Left lung (tissue), 10 donors: ENCODE measurements around the gene TSC22D3. TPM values are rescaled to one million over a fixed set of nuclear protein-coding genes. Genes with fewer than 3 reads are reported as not detected.
"Not testable (repeated sequence)": the region's sequence is repeated elsewhere in the genome, so short reads cannot be mapped to it uniquely, and the experiment has no call there.

ENCODE experiments used
- ATAC-seq: fragments of 200-7000 bp; cut with Tn5 transposase; one replicate; pipeline ENCODE4 v1.9.1; 2020; ENCODE audit warnings: moderate library complexity
- DNase-seq, 4 donors: peaks; one replicate each; pipeline ENCODE4 v3.0.0-alpha.2; 2013 to 2020
- H3K27ac ChIP-seq, 2 donors: fragments of 200-600 bp; sonication (generic) in 1 of 2; one replicate each; pipeline versions ENCODE4 v1.5.0 to v1.8.0; 2020 to 2021
- H3K27me3 ChIP-seq, 2 donors: fragments of 200-600 bp; sonication (generic) in 1 of 2; one replicate each; pipeline versions ENCODE4 v1.5.0 to v1.8.0; 2020 to 2021
- H3K36me3 ChIP-seq, 2 donors: fragments of 200-600 bp; sonication (generic) in 1 of 2; one replicate each; pipeline versions ENCODE4 v1.5.0 to v1.8.0; 2020 to 2021
- H3K4me1 ChIP-seq, 2 donors: fragments of 200-600 bp; one replicate each; pipeline ENCODE4 v1.8.0; 2021
- H3K4me3 ChIP-seq, 2 donors: fragments of 200-600 bp; sonication (generic) in 1 of 2; one replicate each; pipeline versions ENCODE4 v1.5.0 to v1.8.0; 2020 to 2021; ENCODE audit warnings: mild to moderate bottlenecking in 1 of 2
- H3K9me3 ChIP-seq, 2 donors: fragments of 200-600 bp; sonication (generic) in 1 of 2; one replicate each; pipeline versions ENCODE4 v1.5.0 to v1.8.0; 2020 to 2021
- intact Hi-C, 2 donors: fragments of 100-400 bp; cut with DNase I; formaldehyde crosslinking; loops; one replicate each; pipeline versions ENCODE4 v1.11.2 to v1.14.2; 2022
- polyA plus RNA-seq, 6 donors: library from polyadenylated mRNA; unstranded; fragments of 120-200 nt; gene quantifications; one replicate each; pipeline ENCODE4 v1.2.1, GENCODE V29; 2013; ENCODE audit not compliant: insufficient read length in 6 of 6
- total RNA-seq, 2 donors: library from RNA; stranded (reverse); fragmentation: NEBNext Ultra II Directional; extraction: Animal tissue kit (Norgen Biotek cat#: 25700); gene quantifications; one replicate each; pipeline ENCODE4 v1.2.1, GENCODE V29; 2021
- TF ChIP-seq, protein P1 (sequence below), 2 donors: fragments of 200-600 bp; sonication (generic) in 1 of 2; IDR thresholded peaks; one replicate each; pipeline versions ENCODE4 v1.5.0 to v1.8.0; 2021; ENCODE audit warnings: antibody characterized with exemption in 2 of 2
- donor health status: DM: no; HTN: yes; CAD: no.
- donor health status: DM: no; HTN: no; CAD: no.

TSC22D3 gene
- total and polyA plus RNA-seq, 8 donors, result 119 to 156 (median 126) TPM

DNA sequence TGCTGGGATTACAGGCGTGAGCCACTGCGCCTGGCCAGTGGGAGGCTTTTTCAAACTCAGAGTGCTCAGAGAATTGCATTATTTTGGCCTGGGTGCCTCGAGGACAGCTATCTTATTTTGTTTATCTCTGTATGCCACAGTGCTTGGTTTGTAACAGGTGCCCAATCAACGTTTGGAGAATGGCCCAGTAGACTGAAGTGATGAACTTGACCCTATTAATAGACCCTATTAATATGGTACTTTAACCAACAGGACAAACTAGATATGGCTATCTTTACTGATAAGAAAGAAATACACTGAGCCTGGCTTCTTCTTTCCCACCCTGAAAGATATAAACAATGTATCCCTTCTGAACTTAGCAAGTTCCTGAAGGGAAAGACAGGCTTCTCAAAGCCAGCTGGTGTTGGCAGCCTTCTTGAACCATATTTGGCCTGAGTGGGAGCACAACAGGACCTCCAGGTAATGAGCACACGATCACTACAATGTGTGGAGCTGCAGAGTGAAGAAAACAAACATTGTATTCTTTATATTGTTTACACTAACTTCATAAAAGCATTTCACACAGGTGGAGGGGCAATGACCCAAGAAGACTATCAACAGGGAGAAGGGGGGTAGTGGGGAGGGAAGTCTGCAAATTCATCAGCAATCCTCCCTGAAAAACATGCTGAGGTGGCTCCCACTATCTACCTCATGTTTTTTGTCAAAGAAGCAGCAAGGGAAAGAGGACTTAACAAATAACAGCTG lies 105.5 kb downstream of the TSC22D3 start:
- Histone ChIP-seq H3K4me1 (peaks cover 20 to 24% of the 10 kb centered on the region in 2 donors), H3K36me3 (no peaks in the 10 kb centered on the region), H3K27ac (no peak overlapping the region), H3K4me3 (no peak overlapping the region), H3K9me3 (no peaks in the 10 kb centered on the region), H3K27me3 (peaks cover 0 to 3% of the 10 kb centered on the region in 2 donors)
- DNase-seq (no peak), ATAC-seq (no peak)
- TF ChIP-seq, protein P1, sequence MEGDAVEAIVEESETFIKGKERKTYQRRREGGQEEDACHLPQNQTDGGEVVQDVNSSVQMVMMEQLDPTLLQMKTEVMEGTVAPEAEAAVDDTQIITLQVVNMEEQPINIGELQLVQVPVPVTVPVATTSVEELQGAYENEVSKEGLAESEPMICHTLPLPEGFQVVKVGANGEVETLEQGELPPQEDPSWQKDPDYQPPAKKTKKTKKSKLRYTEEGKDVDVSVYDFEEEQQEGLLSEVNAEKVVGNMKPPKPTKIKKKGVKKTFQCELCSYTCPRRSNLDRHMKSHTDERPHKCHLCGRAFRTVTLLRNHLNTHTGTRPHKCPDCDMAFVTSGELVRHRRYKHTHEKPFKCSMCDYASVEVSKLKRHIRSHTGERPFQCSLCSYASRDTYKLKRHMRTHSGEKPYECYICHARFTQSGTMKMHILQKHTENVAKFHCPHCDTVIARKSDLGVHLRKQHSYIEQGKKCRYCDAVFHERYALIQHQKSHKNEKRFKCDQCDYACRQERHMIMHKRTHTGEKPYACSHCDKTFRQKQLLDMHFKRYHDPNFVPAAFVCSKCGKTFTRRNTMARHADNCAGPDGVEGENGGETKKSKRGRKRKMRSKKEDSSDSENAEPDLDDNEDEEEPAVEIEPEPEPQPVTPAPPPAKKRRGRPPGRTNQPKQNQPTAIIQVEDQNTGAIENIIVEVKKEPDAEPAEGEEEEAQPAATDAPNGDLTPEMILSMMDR (IDR thresholded peaks at IDR 0.05), result no peak
- intact Hi-C loops, result no loop called here

DNA sequence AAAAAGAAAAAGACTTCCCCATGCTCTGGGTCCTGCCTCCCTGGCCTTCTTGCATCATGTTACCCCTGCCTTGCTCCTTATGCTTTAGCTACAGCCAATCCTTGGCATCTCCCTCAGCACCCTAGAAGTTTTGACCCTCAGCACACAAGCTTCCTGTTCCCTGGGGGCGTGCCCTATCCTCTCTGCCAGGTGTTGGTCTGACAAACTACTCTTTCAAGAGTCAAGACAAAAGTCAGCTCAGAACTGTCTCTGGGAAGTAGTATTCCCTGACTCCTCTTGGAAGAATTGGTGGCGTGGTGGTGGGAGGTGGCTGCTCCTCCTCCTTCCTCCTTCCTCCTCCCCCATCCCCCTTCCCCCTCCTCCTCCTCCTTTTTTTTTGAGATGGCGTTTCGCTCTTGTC lies 106.3 kb downstream of the TSC22D3 start:
- TF ChIP-seq, protein P1 (IDR thresholded peaks at IDR 0.05), result no peak
- Histone ChIP-seq H3K36me3 (no peaks in the 10 kb centered on the region), H3K27me3 (peaks cover 0 to 3% of the 10 kb centered on the region in 2 donors), H3K4me1 (peaks cover 12 to 17% of the 10 kb centered on the region in 2 donors), H3K4me3 (no peak overlapping the region), H3K9me3 (no peaks in the 10 kb centered on the region), H3K27ac (no peak overlapping the region)
- intact Hi-C loops, result no loop called here
- no peak for ATAC-seq
- DNase-seq, result no peak

DNA sequence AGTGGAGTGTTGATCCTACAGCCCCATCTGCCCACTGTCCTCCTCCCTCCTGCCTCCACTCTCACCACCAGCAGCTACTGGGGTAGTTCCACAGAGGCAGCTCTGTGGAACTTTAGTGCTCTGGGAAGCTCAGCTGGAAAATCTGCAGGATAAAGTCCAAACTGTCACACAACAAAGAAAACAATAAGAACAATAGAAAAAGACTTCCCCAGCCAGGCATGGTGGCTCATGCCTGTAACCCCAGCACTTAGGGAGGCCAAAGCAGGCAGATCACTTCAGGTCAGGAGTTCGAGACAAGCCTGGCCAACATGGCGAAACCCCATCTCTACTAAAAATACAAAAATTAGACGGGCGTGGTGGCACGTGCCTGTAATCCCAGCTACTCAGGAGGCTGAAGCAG lies 106.9 kb downstream of the TSC22D3 start:
- DNase-seq, H3K4me3 ChIP-seq, H3K27ac ChIP-seq, H3K9me3 ChIP-seq, ATAC-seq, H3K36me3 ChIP-seq, H3K27me3 ChIP-seq, intact Hi-C loops: not testable (repeated sequence)
- H3K4me1 ChIP-seq, result peaks cover 9 to 13% of the 10 kb centered on the region in 2 donors

DNA sequence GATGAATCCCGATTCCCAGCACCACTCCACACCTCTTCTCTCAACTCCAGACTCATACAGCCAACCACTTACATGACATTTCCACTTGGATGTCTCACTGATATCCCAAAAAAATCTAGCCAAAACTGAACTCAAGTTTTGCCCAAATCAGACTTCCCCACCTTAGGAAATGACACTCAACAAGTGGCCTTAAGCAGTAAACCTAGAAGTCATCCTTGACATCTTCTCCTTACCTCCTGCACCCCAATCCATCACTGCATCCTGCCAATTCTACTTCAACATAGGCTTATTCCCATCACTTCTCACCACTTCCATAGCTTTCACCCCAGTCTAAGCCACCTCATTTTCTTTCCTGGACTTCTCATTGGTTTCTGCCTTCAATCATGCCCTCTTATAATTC lies 108.2 kb downstream of the TSC22D3 start:
- intact Hi-C loops, result no loop called here

DNA sequence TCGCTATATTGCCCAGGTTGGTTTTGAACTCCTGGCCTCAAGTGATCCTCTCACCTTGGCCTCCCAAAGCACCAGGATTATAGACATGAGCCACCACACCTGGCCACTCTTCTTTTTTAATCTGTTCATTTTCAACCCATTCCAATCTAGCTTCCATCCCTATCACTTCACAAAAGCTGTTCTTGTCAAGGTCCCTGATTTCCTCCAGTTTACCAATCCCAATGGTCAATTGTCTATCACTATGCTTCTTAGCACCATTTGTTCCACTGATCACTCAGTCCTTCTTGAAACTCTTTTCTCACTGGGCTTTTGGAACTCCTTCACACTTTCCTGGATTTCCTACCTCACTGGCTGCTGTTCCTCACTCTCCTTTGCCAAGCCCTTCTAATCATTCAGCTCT lies 108.7 kb downstream of the TSC22D3 start:
- Histone ChIP-seq H3K27ac (no peak overlapping the region), H3K27me3 (peaks cover 0 to 3% of the 10 kb centered on the region in 2 donors), H3K4me1 (peaks cover 0 to 3% of the 10 kb centered on the region in 2 donors), H3K9me3 (no peaks in the 10 kb centered on the region), H3K4me3 (no peak overlapping the region), H3K36me3 (no peaks in the 10 kb centered on the region)
- TF ChIP-seq, protein P1 (IDR thresholded peaks at IDR 0.05), result no peak
- DNase-seq (no peak), ATAC-seq (no peak)
- intact Hi-C loops, result no loop called here

More for the DNA sequence above, 108.2 kb downstream of the TSC22D3 start:
- TF ChIP-seq, protein P1 (IDR thresholded peaks at IDR 0.05), result no peak
- Histone ChIP-seq H3K27ac (no peak overlapping the region), H3K4me1 (peaks cover 0 to 3% of the 10 kb centered on the region in 2 donors), H3K36me3 (no peaks in the 10 kb centered on the region), H3K9me3 (no peaks in the 10 kb centered on the region), H3K4me3 (no peak overlapping the region), H3K27me3 (peaks cover 0 to 3% of the 10 kb centered on the region in 2 donors)
- ATAC-seq, result no peak
- no peak for DNase-seq

Other genes starting within 250 kb of the TSC22D3 start
- gene PRPS1, start 147.3 kb downstream of the TSC22D3 start, total RNA-seq, result 10 to 100 TPM; 29.4 to 36.2 TPM
- gene PRPS1, start 147.3 kb downstream of the TSC22D3 start, polyA plus RNA-seq, result 10 to 100 TPM; 37.6 to 45.3 (median 43.1) TPM
- not detected for gene NCBP2L, start 1.9 kb upstream of the TSC22D3 start, total RNA-seq
- under 1 TPM in 5 of 6 donors, not detected in 1; 0.14 to 0.38 (median 0.20) TPM for gene NCBP2L, start 1.9 kb upstream of the TSC22D3 start, polyA plus RNA-seq
- 10 to 100 TPM; 17.4 to 18.5 TPM for gene MID2, start 50.1 kb upstream of the TSC22D3 start, total RNA-seq
- gene MID2, start 50.1 kb upstream of the TSC22D3 start, polyA plus RNA-seq, result 10 to 100 TPM; 20.1 to 24.1 (median 21.1) TPM
- gene TEX13B, start 206.6 kb upstream of the TSC22D3 start, total RNA-seq, result not detected
- under 1 TPM in 1 of 6 donors, not detected in 5; 0.14 TPM for gene TEX13B, start 206.6 kb upstream of the TSC22D3 start, polyA plus RNA-seq